Anterior cingulate cortex (tissue), 58 donors: ENCODE data around the gene RUNX2.
"Not testable (repeated sequence)": the region's sequence is repeated elsewhere in the genome, so short reads cannot be mapped to it uniquely, and the experiment has no call there.

Source experiments
- DNase-seq, 58 donors: peaks; one replicate each; lab custom pipeline; 2025; lab: John Stamatoyannopoulos, UW

The RUNX2 gene

GRCh38 chr6:45327956-45328522 lies at the start of gene RUNX2:
RUNX2 (plus strand) TSS chr6:45328330; CDS start chr6:45328727, 397 bp downstream.
- DNase-seq: no peak

- no peak for DNase-seq
Measured at GRCh38 chr6:45278367-45278766, 49.8 kb upstream of the RUNX2 start.

- not testable (repeated sequence) for DNase-seq
Measured at GRCh38 chr6:45286707-45287106, 41.4 kb upstream of the RUNX2 start.

GRCh38 chr6:45289751-45290514 lies 38.2 kb upstream of the RUNX2 start:
- DNase-seq: no peak

GRCh38 chr6:45293306-45293705 lies 34.8 kb upstream of the RUNX2 start:
- no peak for DNase-seq

- not testable (repeated sequence) for DNase-seq
Measured at GRCh38 chr6:45294065-45294701, 33.9 kb upstream of the RUNX2 start.

- no peak for DNase-seq
Measured at GRCh38 chr6:45297320-45297719, 30.8 kb upstream of the RUNX2 start.

- no peak for DNase-seq
Measured at GRCh38 chr6:45299096-45299581, 29.0 kb upstream of the RUNX2 start.

- no peak for DNase-seq
Measured at GRCh38 chr6:45300736-45301135, 27.4 kb upstream of the RUNX2 start.

- no peak for DNase-seq
Measured at GRCh38 chr6:45301348-45302142, 26.6 kb upstream of the RUNX2 start.

GRCh38 chr6:45302832-45303231 lies 25.3 kb upstream of the RUNX2 start:
- no peak for DNase-seq

- no peak for DNase-seq
Measured at GRCh38 chr6:45305546-45305945, 22.6 kb upstream of the RUNX2 start.

- no peak for DNase-seq
Measured at GRCh38 chr6:45310118-45310788, 17.9 kb upstream of the RUNX2 start.

- no peak for DNase-seq
Measured at GRCh38 chr6:45314146-45314545, 14.0 kb upstream of the RUNX2 start.

- no peak for DNase-seq
Measured at GRCh38 chr6:45320349-45320748, 7.8 kb upstream of the RUNX2 start.

- DNase-seq: no peak
Measured at GRCh38 chr6:45323656-45324224, 4.4 kb upstream of the RUNX2 start.

- no peak for DNase-seq
Measured at GRCh38 chr6:45326698-45327417, 1.3 kb upstream of the RUNX2 start.

GRCh38 chr6:45328523-45328922 lies 393 bp downstream of the RUNX2 start:
- no peak for DNase-seq

GRCh38 chr6:45344900-45345299 lies 16.8 kb downstream of the RUNX2 start:
- no peak for DNase-seq
